Spleen (tissue), 3 donors: Measurements from ENCODE around the gene DIRAS3.

Experiments used
- POLR2A ChIP-seq, 3 donors: fragments of 450-650 bp; IDR thresholded peaks; one replicate each; pipeline ENCODE4 v1.5.1; 2017; ENCODE audit warnings: antibody characterized with exemption in 3 of 3, mild to moderate bottlenecking in 1 of 3
- POLR2AphosphoS5 ChIP-seq, 3 donors: sonication (generic); formaldehyde crosslinking; IDR thresholded peaks; one replicate each; pipeline ENCODE4 v1.5.1; 2017; ENCODE audit warnings: antibody characterized with exemption in 3 of 3

GRCh38 chr1:68010090-68010489 lies 40.3 kb downstream of the DIRAS3 start:
- TF ChIP-seq POLR2AphosphoS5 (IDR thresholded peaks at IDR 0.05) (no peak), POLR2A (IDR thresholded peaks at IDR 0.05) (no peak)
